ENCODE data around the gene RBMS3. TPM values are rescaled to one million over a fixed set of nuclear protein-coding genes. Genes with fewer than 3 reads are reported as not detected.

The RBMS3 gene
- total RNA-seq, 4 donors from 2014 or later, result 51.5 to 76.0 (median 66.6) TPM

DNA sequence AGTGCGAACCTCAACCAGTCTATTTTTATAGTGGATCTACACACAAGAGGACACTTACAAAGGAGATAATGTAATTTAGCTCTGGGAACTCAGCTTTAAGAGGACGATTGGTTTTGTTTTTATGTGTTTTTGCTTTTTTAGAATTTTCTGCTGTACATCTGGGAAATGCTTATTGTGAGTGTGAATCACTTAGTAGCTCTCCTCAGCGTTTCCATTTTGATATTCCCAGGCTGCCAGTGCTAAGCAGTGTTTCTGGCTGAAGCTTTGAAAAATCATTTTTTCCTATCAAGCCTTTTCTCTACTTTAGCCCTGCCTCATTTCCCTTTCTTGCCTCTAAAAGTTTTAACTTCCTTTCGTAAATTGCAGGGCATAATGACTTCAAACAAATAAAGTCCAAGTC, 117.9 kb downstream of the RBMS3 start:
- H3K36me3 ChIP-seq, result no peaks in the 10 kb centered on the region
- no peak for ATAC-seq
- no peak overlapping the region for H3K27ac ChIP-seq
- no peaks in the 10 kb centered on the region for H3K27me3 ChIP-seq
- TF ChIP-seq, protein P1, sequence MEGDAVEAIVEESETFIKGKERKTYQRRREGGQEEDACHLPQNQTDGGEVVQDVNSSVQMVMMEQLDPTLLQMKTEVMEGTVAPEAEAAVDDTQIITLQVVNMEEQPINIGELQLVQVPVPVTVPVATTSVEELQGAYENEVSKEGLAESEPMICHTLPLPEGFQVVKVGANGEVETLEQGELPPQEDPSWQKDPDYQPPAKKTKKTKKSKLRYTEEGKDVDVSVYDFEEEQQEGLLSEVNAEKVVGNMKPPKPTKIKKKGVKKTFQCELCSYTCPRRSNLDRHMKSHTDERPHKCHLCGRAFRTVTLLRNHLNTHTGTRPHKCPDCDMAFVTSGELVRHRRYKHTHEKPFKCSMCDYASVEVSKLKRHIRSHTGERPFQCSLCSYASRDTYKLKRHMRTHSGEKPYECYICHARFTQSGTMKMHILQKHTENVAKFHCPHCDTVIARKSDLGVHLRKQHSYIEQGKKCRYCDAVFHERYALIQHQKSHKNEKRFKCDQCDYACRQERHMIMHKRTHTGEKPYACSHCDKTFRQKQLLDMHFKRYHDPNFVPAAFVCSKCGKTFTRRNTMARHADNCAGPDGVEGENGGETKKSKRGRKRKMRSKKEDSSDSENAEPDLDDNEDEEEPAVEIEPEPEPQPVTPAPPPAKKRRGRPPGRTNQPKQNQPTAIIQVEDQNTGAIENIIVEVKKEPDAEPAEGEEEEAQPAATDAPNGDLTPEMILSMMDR (IDR thresholded peaks at IDR 0.05), result no peak
- TF ChIP-seq EP300 (IDR thresholded peaks at IDR 0.05) (no peak), POLR2A (IDR thresholded peaks at IDR 0.05) (no peak), POLR2AphosphoS5 (IDR thresholded peaks at IDR 0.05) (no peak)
- peaks cover 0 to 3% (median 0%) of the 10 kb centered on the region in 3 donors for H3K9me3 ChIP-seq
- WGBS, 2 donors (ENCODE audit: low coverage in 1 of 2), result 26 to 44% methylated on average over 4 of the region's 4 CpGs
- peaks cover 0 to 19% (median 0%) of the 10 kb centered on the region in 3 donors for H3K4me1 ChIP-seq
- H3K4me3 ChIP-seq, result no peak overlapping the region

DNA sequence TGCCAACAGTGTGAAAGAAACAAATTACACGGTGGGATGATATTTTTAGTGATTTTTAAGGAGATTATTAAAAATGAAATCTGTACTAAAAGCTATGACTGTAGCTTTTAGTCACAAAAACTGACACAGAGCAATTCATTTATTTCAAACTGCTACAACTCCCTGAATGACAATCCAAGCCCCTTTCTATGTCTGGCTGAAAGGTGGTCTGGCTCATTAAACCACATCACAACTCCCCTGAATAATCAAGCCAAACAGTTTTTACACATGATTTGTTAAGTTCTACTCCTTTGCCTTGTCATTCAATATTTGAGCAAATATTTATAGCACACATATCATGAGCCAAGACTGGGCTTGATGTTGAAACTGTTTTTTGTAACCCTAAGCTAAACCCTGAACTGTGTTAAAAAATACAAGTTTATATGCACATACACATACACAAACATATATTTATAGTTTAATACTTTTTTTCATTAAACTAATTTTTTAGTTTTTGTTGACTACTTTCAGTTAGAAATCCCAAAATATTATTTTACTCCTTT, 125.5 kb downstream of the RBMS3 start:
- Histone ChIP-seq H3K27ac (no peak overlapping the region), H3K27me3 (no peaks in the 10 kb centered on the region), H3K9me3 (no peaks in the 10 kb centered on the region), H3K4me1 (peaks cover 0 to 61% (median 0%) of the 10 kb centered on the region in 3 donors), H3K4me3 (no peak overlapping the region), H3K36me3 (no peaks in the 10 kb centered on the region)
- no peak for ATAC-seq
- TF ChIP-seq POLR2A (IDR thresholded peaks at IDR 0.05) (no peak), EP300 (IDR thresholded peaks at IDR 0.05) (no peak), POLR2AphosphoS5 (IDR thresholded peaks at IDR 0.05) (no peak)
- TF ChIP-seq, protein P1 (IDR thresholded peaks at IDR 0.05), result no peak
- 0 to 20% methylated on average over 1 of the region's 1 CpG for WGBS, 2 donors (ENCODE audit: low coverage in 1 of 2)

DNA sequence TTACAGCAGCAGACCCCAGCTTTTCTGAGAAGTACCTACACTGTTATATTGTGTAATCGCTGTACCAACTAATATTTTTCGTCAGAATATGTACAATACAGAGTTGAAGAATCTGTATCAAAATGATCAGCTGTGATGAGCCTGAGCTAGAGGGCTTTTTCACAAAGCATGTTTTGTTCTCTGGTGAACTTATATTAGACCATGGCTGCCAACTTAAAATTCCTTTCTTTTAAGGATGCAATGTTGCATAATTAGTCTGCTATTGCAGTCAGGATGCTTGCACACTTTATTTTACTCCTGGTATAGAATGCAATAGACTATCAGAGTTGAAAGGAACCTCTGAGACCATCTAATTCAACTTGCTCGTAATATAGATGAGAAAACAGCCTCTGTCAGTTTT, 127.8 kb downstream of the RBMS3 start:
- no peak for ATAC-seq
- H3K4me1 ChIP-seq, result peaks cover 0 to 70% (median 0%) of the 10 kb centered on the region in 3 donors
- WGBS, 2 donors (ENCODE audit: low coverage in 1 of 2), result 82 to 96% methylated on average over 1 to 3 of the region's 3 CpGs
- no peak for TF ChIP-seq POLR2AphosphoS5 (IDR thresholded peaks at IDR 0.05)
- no peak for TF ChIP-seq EP300 (IDR thresholded peaks at IDR 0.05)
- no peak for TF ChIP-seq POLR2A (IDR thresholded peaks at IDR 0.05)
- TF ChIP-seq, protein P1 (IDR thresholded peaks at IDR 0.05), result no peak
- H3K36me3 ChIP-seq, result no peaks in the 10 kb centered on the region
- H3K9me3 ChIP-seq, result no peaks in the 10 kb centered on the region
- H3K4me3 ChIP-seq, result no peak overlapping the region
- no peaks in the 10 kb centered on the region for H3K27me3 ChIP-seq
- no peak overlapping the region for H3K27ac ChIP-seq

DNA sequence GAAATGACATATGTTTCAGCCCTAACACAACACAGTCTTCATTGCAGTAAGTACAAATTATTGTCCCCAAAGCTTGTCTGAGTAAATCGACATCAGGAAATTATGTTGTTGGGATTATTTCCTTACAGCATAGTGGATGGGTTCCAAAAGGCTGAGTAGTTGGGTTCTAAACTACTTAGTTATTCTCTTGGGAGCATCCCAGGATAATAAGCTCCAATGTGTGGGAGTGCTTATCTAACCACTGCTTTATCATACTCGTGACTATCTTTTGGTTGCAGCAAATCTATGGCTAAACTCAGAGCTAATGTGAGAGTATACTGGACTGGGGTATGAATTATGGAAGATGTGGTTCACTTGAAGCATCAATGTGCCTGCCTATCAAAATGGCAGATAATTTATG, 128.5 kb downstream of the RBMS3 start:
- WGBS, 2 donors (ENCODE audit: low coverage in 1 of 2), result 44 to 90% methylated on average over 2 of the region's 2 CpGs
- ATAC-seq, result no peak
- peaks cover 0 to 75% (median 0%) of the 10 kb centered on the region in 3 donors for H3K4me1 ChIP-seq

DNA sequence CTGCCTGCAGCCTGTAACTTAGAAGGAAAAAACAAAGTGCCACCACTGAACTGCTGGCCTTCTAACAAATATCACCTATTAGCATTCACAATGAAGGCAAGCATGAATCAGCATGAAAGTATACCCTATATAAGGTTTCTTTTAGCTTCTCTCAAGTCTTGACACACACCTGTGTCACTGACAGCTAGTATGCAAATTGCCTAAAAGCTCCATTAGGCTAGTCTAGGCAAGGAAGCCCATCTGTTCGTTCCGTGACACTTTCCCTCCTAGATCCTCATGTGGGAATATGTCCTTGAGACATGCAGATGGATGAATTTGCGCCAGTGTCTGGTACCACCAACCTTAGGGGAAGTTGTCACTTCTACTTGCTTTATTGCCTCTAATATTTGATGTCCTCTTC, 129.3 kb downstream of the RBMS3 start:
- ATAC-seq, result no peak
- Histone ChIP-seq H3K36me3 (no peaks in the 10 kb centered on the region), H3K27me3 (no peaks in the 10 kb centered on the region), H3K27ac (no peak overlapping the region), H3K9me3 (no peaks in the 10 kb centered on the region), H3K4me3 (no peak overlapping the region), H3K4me1 (peaks cover 0 to 69% (median 0%) of the 10 kb centered on the region in 3 donors)
- TF ChIP-seq POLR2A (IDR thresholded peaks at IDR 0.05) (no peak), EP300 (IDR thresholded peaks at IDR 0.05) (no peak), POLR2AphosphoS5 (IDR thresholded peaks at IDR 0.05) (no peak)
- TF ChIP-seq, protein P1 (IDR thresholded peaks at IDR 0.05), result no peak
- 96 to 97% methylated on average over 3 of the region's 3 CpGs for WGBS, 2 donors (ENCODE audit: low coverage in 1 of 2)

More for the DNA sequence above, 128.5 kb downstream of the RBMS3 start:
- Histone ChIP-seq H3K9me3 (no peaks in the 10 kb centered on the region), H3K27me3 (no peaks in the 10 kb centered on the region), H3K27ac (no peak overlapping the region), H3K4me3 (no peak overlapping the region), H3K36me3 (no peaks in the 10 kb centered on the region)
- TF ChIP-seq POLR2A (IDR thresholded peaks at IDR 0.05) (no peak), POLR2AphosphoS5 (IDR thresholded peaks at IDR 0.05) (no peak), EP300 (IDR thresholded peaks at IDR 0.05) (no peak)
- TF ChIP-seq, protein P1 (IDR thresholded peaks at IDR 0.05), result no peak
